Activated B cell treated with CpG ODN at 0.5 μM for 24 hours (primary cell): ENCODE measurements around the gene EPHA5. TPM values are rescaled to one million over a fixed set of nuclear protein-coding genes. Genes with fewer than 3 reads are reported as not detected.

Experiments used
- ATAC-seq: fragments of 200-7000 bp; cut with Tn5 transposase; one replicate; pipeline ENCODE4 v1.10.0; 2021; ENCODE audit warnings: low read depth, mild to moderate bottlenecking, moderate library complexity
- CTCF ChIA-PET: fragments of 350-600 bp; sonication (Branson Sonifier 250); formaldehyde crosslinking; loops from one replicate; lab custom pipeline; 2021; ENCODE audit warnings: antibody characterized with exemption; lab: Charles Lee
- POLR2A ChIA-PET: fragments of 350-600 bp; sonication (Branson Sonifier 250); formaldehyde crosslinking; loops from one replicate; lab custom pipeline; 2021; ENCODE audit warnings: antibody characterized with exemption; lab: Charles Lee
- DNase-seq: peaks from one replicate; pipeline ENCODE4 v3.0.0; 2022
- H3K27ac Mint-ChIP-seq: one replicate; pipeline ENCODE4 v1.8.0; 2020; ENCODE audit warnings: mixed read lengths
- H3K27me3 Mint-ChIP-seq: one replicate; pipeline ENCODE4 v1.8.0; 2021; ENCODE audit warnings: mixed read lengths
- H3K36me3 Mint-ChIP-seq: one replicate; pipeline ENCODE4 v1.8.0; 2021; ENCODE audit warnings: low read depth, mixed read lengths
- H3K4me1 Mint-ChIP-seq: one replicate; pipeline ENCODE4 v1.8.0; 2021; ENCODE audit warnings: mixed read lengths
- H3K4me3 Mint-ChIP-seq: one replicate; pipeline ENCODE4 v1.8.0; 2020; ENCODE audit warnings: mild to moderate bottlenecking, mixed read lengths
- H3K9me3 Mint-ChIP-seq: one replicate; pipeline ENCODE4 v1.8.0; 2020; ENCODE audit warnings: mixed read lengths
- CTCF ChIP-seq: fragments of 200-600 bp; IDR thresholded peaks from one replicate; pipeline ENCODE4 v1.8.0; 2022; ENCODE audit warnings: antibody characterized with exemption, mild to moderate bottlenecking
- intact Hi-C: fragments of 100-400 bp; cut with micrococcal nuclease; formaldehyde crosslinking; loops from one replicate; pipeline ENCODE4 v1.15.1; 2024
- total RNA-seq: library from RNA; stranded (reverse); gene quantifications from 2 replicates; pipeline ENCODE4 v1.2.3, GENCODE V29; 2022

Gene EPHA5
- not detected in 2 replicates for total RNA-seq

- no peak within 1 kb of the TSS for H3K4me3 Mint-ChIP-seq
- POLR2A ChIA-PET: no interaction called here
- ATAC-seq: no peak
These were observed at the start of gene EPHA5 for GRCh38 chr4:65670331-65671031. EPHA5 (minus strand) TSS chr4:65670489; CDS start chr4:65669742, 747 bp downstream.

GRCh38 chr4:65719635-65720034 is 49.3 kb upstream of the EPHA5 start:
- Mint-ChIP-seq H3K36me3 (no peaks in the 10 kb centered on the region), H3K4me3 (no peak overlapping the region), H3K27ac (no peak overlapping the region), H3K4me1 (no peaks in the 10 kb centered on the region), H3K9me3 (peaks cover 3% of the 10 kb centered on the region), H3K27me3 (no peaks in the 10 kb centered on the region)
- ChIA-PET POLR2A (no interaction called here), CTCF (no interaction called here)
- intact Hi-C loops: no loop called here
- DNase-seq (no peak), ATAC-seq (no peak)
- no peak for TF ChIP-seq CTCF

More at GRCh38 chr4:65670331-65671031, at the start of gene EPHA5:
- Mint-ChIP-seq H3K4me1 (no peaks in the 10 kb centered on the region), H3K27me3 (peaks cover 38% of the 10 kb centered on the region), H3K36me3 (no peaks in the 10 kb centered on the region), H3K9me3 (no peaks in the 10 kb centered on the region), H3K27ac (no peak within 1 kb of the TSS)
- DNase-seq: no peak
- CTCF ChIA-PET: no interaction called here
- intact Hi-C loops: no loop called here
- no peak for TF ChIP-seq CTCF

GRCh38 chr4:65698631-65699030 is 28.3 kb upstream of the EPHA5 start:
- Mint-ChIP-seq H3K4me3 (no peak overlapping the region), H3K27ac (no peak overlapping the region), H3K9me3 (peaks cover 2% of the 10 kb centered on the region), H3K27me3 (no peaks in the 10 kb centered on the region), H3K36me3 (no peaks in the 10 kb centered on the region), H3K4me1 (no peaks in the 10 kb centered on the region)
- POLR2A ChIA-PET: no interaction called here
- CTCF ChIA-PET: no interaction called here
- intact Hi-C loops: no loop called here
- TF ChIP-seq CTCF: no peak
- DNase-seq: no peak
- ATAC-seq: no peak

GRCh38 chr4:65696436-65696835 is 26.1 kb upstream of the EPHA5 start:
- H3K27me3 Mint-ChIP-seq: no peaks in the 10 kb centered on the region
- H3K4me1 Mint-ChIP-seq: no peaks in the 10 kb centered on the region
- no peaks in the 10 kb centered on the region for H3K36me3 Mint-ChIP-seq
- peaks cover 2% of the 10 kb centered on the region for H3K9me3 Mint-ChIP-seq
- intact Hi-C loops: no loop called here
- no peak for TF ChIP-seq CTCF
- no peak overlapping the region for H3K27ac Mint-ChIP-seq
- no peak for ATAC-seq
- no peak for DNase-seq
- ChIA-PET CTCF (no interaction called here), POLR2A (no interaction called here)
- H3K4me3 Mint-ChIP-seq: no peak overlapping the region

GRCh38 chr4:65671372-65671771 is 1.1 kb upstream of the EPHA5 start:
- DNase-seq: no peak
- intact Hi-C loops: no loop called here
- H3K27me3 Mint-ChIP-seq: peaks cover 38% of the 10 kb centered on the region

More at GRCh38 chr4:65671372-65671771, 1.1 kb upstream of the EPHA5 start:
- Mint-ChIP-seq H3K36me3 (no peaks in the 10 kb centered on the region), H3K9me3 (no peaks in the 10 kb centered on the region), H3K27ac (no peak overlapping the region), H3K4me3 (no peak overlapping the region), H3K4me1 (no peaks in the 10 kb centered on the region)
- CTCF ChIA-PET: no interaction called here
- POLR2A ChIA-PET: no interaction called here
- ATAC-seq: no peak
- TF ChIP-seq CTCF: no peak
